Naive thymus-derived CD4-positive, alpha-beta T cell (primary cell): Measurements from ENCODE around the gene BICD1. TPM values are rescaled to one million over a fixed set of nuclear protein-coding genes. Genes with fewer than 3 reads are reported as not detected.

ENCODE experiments used
- ATAC-seq: fragments of 150-1000 bp; cut with Tn5 transposase; 2 replicates; pipeline ENCODE4 v1.10.0; 2021; ENCODE audit warnings: mild to moderate bottlenecking, moderate library complexity
- CTCF ChIA-PET: fragments of 350-600 bp; sonication (Branson Sonifier 250); formaldehyde crosslinking; loops from one replicate; lab custom pipeline; 2021; ENCODE audit warnings: antibody characterized with exemption; lab: Charles Lee
- POLR2A ChIA-PET: fragments of 350-600 bp; sonication (Branson Sonifier 250); formaldehyde crosslinking; loops from one replicate; lab custom pipeline; 2021; ENCODE audit warnings: antibody characterized with exemption, inconsistent platforms; lab: Charles Lee
- DNase-seq, 9 donors: peaks; one replicate each; pipeline versions ENCODE4 v3.0.0 to v3.0.0-alpha.2; 2020 to 2022; ENCODE audit warnings: mixed read lengths in 1 of 9
- H3K27ac ChIP-seq: one replicate; pipeline ENCODE4 v1.7.0; 2013; ENCODE audit warnings: mild to moderate bottlenecking, low read depth, low read length, moderate library complexity
- H3K27me3 ChIP-seq, 2 donors: one replicate each; pipeline ENCODE4 v1.7.0; 2013; ENCODE audit warnings: low read length in 2 of 2, mild to moderate bottlenecking in 2 of 2, moderate library complexity in 2 of 2; ENCODE audit not compliant: control insufficient read depth in 2 of 2, insufficient read depth in 2 of 2
- H3K36me3 ChIP-seq, 3 experiments: 1 replicate in 2 of 3; 2 replicates in 1 of 3; pipeline ENCODE4 v1.7.0; 2013; ENCODE audit warnings: low read length in 3 of 3, mild to moderate bottlenecking in 3 of 3, moderate library complexity in 1 of 3; ENCODE audit not compliant: insufficient read depth in 3 of 3, control insufficient read depth in 2 of 3
- H3K4me1 ChIP-seq, 2 donors: one replicate each; pipeline ENCODE4 v1.7.0; 2013; ENCODE audit warnings: low read length in 2 of 2, mild to moderate bottlenecking in 2 of 2, moderate library complexity in 1 of 2; ENCODE audit not compliant: control insufficient read depth in 2 of 2, insufficient read depth in 2 of 2
- H3K4me3 ChIP-seq: 2 replicates; pipeline ENCODE4 v1.7.0; 2013; ENCODE audit warnings: mild to moderate bottlenecking, low read length
- H3K9me3 ChIP-seq, 3 experiments: 1 replicate in 2 of 3; 2 replicates in 1 of 3; pipeline ENCODE4 v1.7.0; 2013; ENCODE audit warnings: low read length in 3 of 3; ENCODE audit not compliant: control insufficient read depth in 2 of 3
- H3K27ac Mint-ChIP-seq, 9 donors: one replicate each; pipeline ENCODE4 v1.8.0; 2020 to 2022; ENCODE audit warnings: mixed read lengths in 9 of 9, mild to moderate bottlenecking in 8 of 9, moderate library complexity in 5 of 9, inconsistent platforms in 2 of 9
- H3K27me3 Mint-ChIP-seq, 5 donors: one replicate each; pipeline ENCODE4 v1.8.0; 2021 to 2022; ENCODE audit warnings: mixed read lengths in 5 of 5, mild to moderate bottlenecking in 1 of 5
- H3K36me3 Mint-ChIP-seq, 5 donors: one replicate each; pipeline ENCODE4 v1.8.0; 2020 to 2022; ENCODE audit warnings: mixed read lengths in 5 of 5, mild to moderate bottlenecking in 3 of 5, inconsistent platforms in 1 of 5
- H3K4me1 Mint-ChIP-seq, 7 donors: one replicate each; pipeline ENCODE4 v1.8.0; 2020 to 2022; ENCODE audit warnings: mixed read lengths in 7 of 7, mild to moderate bottlenecking in 3 of 7, inconsistent platforms in 1 of 7
- H3K4me3 Mint-ChIP-seq, 10 donors: one replicate each; pipeline ENCODE4 v1.8.0; 2020 to 2022; ENCODE audit warnings: mild to moderate bottlenecking in 10 of 10, mixed read lengths in 10 of 10, moderate library complexity in 6 of 10, inconsistent platforms in 2 of 10
- H3K9me3 Mint-ChIP-seq, 11 donors: one replicate each; pipeline ENCODE4 v1.8.0; 2020 to 2022; ENCODE audit warnings: mixed read lengths in 11 of 11, mild to moderate bottlenecking in 4 of 11, inconsistent platforms in 1 of 11, moderate library complexity in 1 of 11
- intact Hi-C, 2 donors: fragments of 100-400 bp; cut with micrococcal nuclease; formaldehyde crosslinking; loops; one replicate each; pipeline ENCODE4 v1.15.1; 2023
- polyA plus RNA-seq, 2 donors: library from polyadenylated mRNA; unstranded; fragments of 300-500 nt; fragmentation: Illumina TruSeq; gene quantifications; one replicate each; pipeline ENCODE4 v1.2.3, GENCODE V29; 2021
- total RNA-seq, 6 experiments: library from RNA in 5 of 6; stranded (reverse) in 5 of 6; gene quantifications; 1 replicate in 5 of 6; 2 replicates in 1 of 6; pipeline ENCODE4 v1.2.3 and lab custom pipeline; 2021 to 2026

The BICD1 gene
- total and polyA plus RNA-seq, 7 experiments from 2014 or later, result 6.3 to 25.1 (median 17.4) TPM

DNA sequence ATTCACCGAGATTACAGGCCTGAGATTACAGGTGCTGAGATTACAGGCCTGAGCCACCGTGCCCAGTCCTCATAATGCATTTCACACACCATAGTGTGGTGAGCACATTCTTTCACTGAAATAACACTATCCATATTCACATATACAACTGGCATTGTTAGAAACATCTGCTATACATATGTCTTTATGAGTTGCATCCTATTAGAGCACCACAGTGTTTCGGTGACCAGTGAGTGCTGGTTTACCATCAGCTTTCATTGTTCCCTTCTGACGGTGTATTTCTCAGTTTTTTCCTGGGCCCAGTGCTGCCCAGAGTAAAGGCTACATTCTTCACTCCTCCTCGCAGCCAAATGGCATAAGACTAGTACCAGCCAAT lies 196.5 kb downstream of the BICD1 start:
- H3K27ac ChIP-seq, result no peak overlapping the region
- H3K9me3 ChIP-seq, result no peaks in the 10 kb centered on the region
- no peak for ATAC-seq
- no peak overlapping the region for H3K4me3 ChIP-seq
- H3K27me3 ChIP-seq, result no peaks in the 10 kb centered on the region
- intact Hi-C loops, result loop anchor here in 1 of 2 donors (10.0 kb wide), 1 partner anchor 338 kb away; no protein-coding TSS in a partner anchor
- Mint-ChIP-seq H3K4me3 (no peak overlapping the region), H3K27me3 (no peaks in the 10 kb centered on the region), H3K4me1 (peaks cover 0 to 19% (median 0%) of the 10 kb centered on the region in 7 donors), H3K36me3 (peaks cover 0 to 13% (median 0%) of the 10 kb centered on the region in 5 donors), H3K27ac (peak overlapping the region in 2 of 9 donors; percentile 14 to 31), H3K9me3 (no peaks in the 10 kb centered on the region)
- CTCF ChIA-PET, result interaction anchor here (0.7 kb wide), 1 partner anchor 240 kb away, joined by 3 read pairs; no protein-coding TSS in a partner anchor
- POLR2A ChIA-PET, result no interaction called here
- H3K36me3 ChIP-seq, result no peaks in the 10 kb centered on the region
- DNase-seq, result no peak
- no peaks in the 10 kb centered on the region for H3K4me1 ChIP-seq

DNA sequence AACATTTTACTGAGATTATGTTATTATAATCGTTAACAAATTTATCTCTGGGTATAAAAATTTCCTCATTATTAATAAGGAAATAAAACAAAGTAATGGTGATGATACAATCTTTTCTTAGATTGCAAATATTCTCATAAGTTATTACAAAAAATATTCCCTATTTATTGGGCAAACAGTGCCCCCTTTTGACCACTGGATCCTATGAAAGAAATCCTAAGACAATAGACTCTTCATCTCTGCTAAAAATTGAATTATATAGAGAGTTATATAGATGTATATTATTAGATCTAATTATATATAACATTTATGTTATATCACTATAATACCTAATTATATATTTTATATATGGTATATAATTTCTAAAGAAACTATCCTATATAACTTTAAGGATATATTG lies 198.5 kb downstream of the BICD1 start:
- no peaks in the 10 kb centered on the region for H3K27me3 Mint-ChIP-seq

DNA sequence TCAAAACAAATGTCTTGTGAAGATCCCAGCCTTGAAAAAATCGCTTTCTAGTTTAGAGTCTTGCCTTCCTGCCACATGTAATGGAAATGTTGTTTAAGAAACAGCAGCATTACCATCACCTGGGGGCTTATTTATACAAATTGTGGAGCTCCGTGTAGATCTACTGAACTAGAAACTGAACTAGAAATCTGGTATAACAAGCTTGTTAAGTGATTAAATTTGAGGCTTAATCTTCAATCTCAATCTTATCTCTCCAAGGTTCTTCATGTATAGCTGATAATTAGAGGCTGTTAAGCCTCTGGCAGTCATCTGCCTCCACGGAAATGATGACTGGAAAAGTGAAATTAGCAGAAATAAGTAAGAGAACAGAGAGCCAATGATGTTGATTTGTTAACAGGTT lies 200.7 kb downstream of the BICD1 start:
- Mint-ChIP-seq H3K36me3 (peaks cover 0 to 10% (median 0%) of the 10 kb centered on the region in 5 donors), H3K9me3 (no peaks in the 10 kb centered on the region), H3K27me3 (no peaks in the 10 kb centered on the region), H3K4me3 (no peak overlapping the region), H3K4me1 (peaks cover 0 to 12% (median 9%) of the 10 kb centered on the region in 7 donors), H3K27ac (no peak overlapping the region)
- ATAC-seq (no peak), DNase-seq (no peak)
- intact Hi-C loops, result loop anchor here in 1 of 2 donors (10.0 kb wide), 1 partner anchor 343 kb away; no protein-coding TSS in a partner anchor
- POLR2A ChIA-PET, result no interaction called here
- no peak overlapping the region for H3K4me3 ChIP-seq
- CTCF ChIA-PET, result interaction anchor here (0.6 to 8.8 kb wide), 4 partner anchors 17 to 654 kb away, joined by 3 to 105 read pairs (median 8); no protein-coding TSS in a partner anchor
- no peaks in the 10 kb centered on the region for H3K4me1 ChIP-seq
- no peaks in the 10 kb centered on the region for H3K36me3 ChIP-seq
- no peaks in the 10 kb centered on the region for H3K27me3 ChIP-seq
- no peak overlapping the region for H3K27ac ChIP-seq
- H3K9me3 ChIP-seq, result no peaks in the 10 kb centered on the region

More for the DNA sequence above, 198.5 kb downstream of the BICD1 start:
- ChIA-PET POLR2A (no interaction called here), CTCF (interaction anchor here (1.1 to 8.8 kb wide), 4 partner anchors 244 to 903 kb away, joined by 3 to 105 read pairs (median 8); no protein-coding TSS in a partner anchor)
- H3K36me3 Mint-ChIP-seq, result peaks cover 0 to 10% (median 0%) of the 10 kb centered on the region in 5 donors
- no peak overlapping the region for H3K27ac ChIP-seq
- H3K4me3 ChIP-seq, result no peak overlapping the region
- H3K27ac Mint-ChIP-seq, result peak overlapping the region in 1 of 9 donors; percentile 42
- H3K4me3 Mint-ChIP-seq, result no peak overlapping the region
- H3K36me3 ChIP-seq, result no peaks in the 10 kb centered on the region
- intact Hi-C loops, result loop anchor here (1.0 to 10.0 kb wide), 8 partner anchors 44 to 902 kb away; partner anchors contain the start of gene RESF1 (in 1 of the 2)
- DNase-seq (peak in 5 of 9 donors; percentile 18 to 44 (median 22)), ATAC-seq (no peak)
- no peaks in the 10 kb centered on the region for H3K9me3 ChIP-seq
- no peaks in the 10 kb centered on the region for H3K4me1 ChIP-seq
- H3K9me3 Mint-ChIP-seq, result no peaks in the 10 kb centered on the region
- H3K27me3 ChIP-seq, result no peaks in the 10 kb centered on the region
- peaks cover 0 to 11% (median 0%) of the 10 kb centered on the region in 7 donors for H3K4me1 Mint-ChIP-seq

DNA sequence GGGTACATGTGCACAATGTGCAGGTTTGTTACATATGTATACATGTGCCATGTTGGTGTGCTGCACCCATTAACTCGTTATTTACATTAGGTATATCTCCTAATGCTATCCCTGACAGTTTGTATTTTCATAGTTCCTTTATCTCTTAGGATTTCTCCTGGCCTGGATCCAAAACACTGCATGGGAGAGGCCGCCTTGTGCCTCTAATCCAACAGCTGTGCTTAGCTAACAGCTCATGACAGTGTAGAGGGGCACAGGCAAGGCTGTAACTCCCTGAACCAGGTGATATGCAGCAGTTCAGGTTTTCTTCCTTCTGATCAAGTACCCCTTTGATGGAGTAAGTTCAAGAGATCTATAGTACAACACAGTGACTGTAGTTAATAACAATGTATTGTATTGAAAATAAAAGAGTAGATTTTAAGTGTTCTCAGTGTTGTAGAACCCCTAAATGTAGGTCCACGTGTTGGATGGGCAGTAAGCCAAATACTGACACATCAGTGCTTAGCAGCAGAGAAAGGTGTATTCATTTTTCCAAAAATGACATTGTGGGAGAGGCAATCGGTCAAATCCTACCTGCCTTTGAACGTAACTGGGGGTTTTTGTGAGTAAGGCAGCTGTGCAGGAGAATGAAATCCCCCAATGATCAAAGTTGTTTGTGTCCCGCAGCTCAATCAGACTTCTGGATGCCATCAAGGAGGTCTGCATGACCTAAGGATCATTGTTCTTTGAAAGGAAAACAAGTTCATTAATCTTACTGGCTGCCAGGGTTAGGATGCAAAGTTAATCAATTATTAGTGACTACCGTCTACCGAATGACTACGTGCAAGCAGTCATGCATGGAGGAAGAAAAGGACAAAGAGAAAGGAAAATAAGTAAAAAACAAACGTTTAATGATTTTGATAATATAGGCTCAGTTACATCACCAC lies 203.4 kb downstream of the BICD1 start:
- no peaks in the 10 kb centered on the region for H3K36me3 ChIP-seq
- ATAC-seq (no peak), DNase-seq (no peak)
- H3K27me3 Mint-ChIP-seq, result no peaks in the 10 kb centered on the region
- no peaks in the 10 kb centered on the region for H3K4me1 ChIP-seq
- H3K27ac ChIP-seq, result no peak overlapping the region
- H3K9me3 ChIP-seq, result no peaks in the 10 kb centered on the region
- no peak overlapping the region for H3K4me3 Mint-ChIP-seq
- H3K36me3 Mint-ChIP-seq, result peaks cover 0 to 10% (median 0%) of the 10 kb centered on the region in 5 donors
- POLR2A ChIA-PET, result interaction anchor here (2.2 kb wide), 1 partner anchor 657 kb away, joined by 10 read pairs; no protein-coding TSS in a partner anchor
- CTCF ChIA-PET, result interaction anchor here (0.5 to 8.8 kb wide), 3 partner anchors 177 to 905 kb away, joined by 4 to 105 read pairs (median 9); no protein-coding TSS in a partner anchor
- intact Hi-C loops, result loop anchor here in 1 of 2 donors (5.0 to 10.0 kb wide), 2 partner anchors 345 to 908 kb away; no protein-coding TSS in a partner anchor
- H3K4me3 ChIP-seq, result no peak overlapping the region
- peak overlapping the region in 2 of 9 donors; percentile 5 to 13 for H3K27ac Mint-ChIP-seq
- no peaks in the 10 kb centered on the region for H3K9me3 Mint-ChIP-seq
- peaks cover 0 to 12% (median 9%) of the 10 kb centered on the region in 7 donors for H3K4me1 Mint-ChIP-seq
- no peaks in the 10 kb centered on the region for H3K27me3 ChIP-seq

DNA sequence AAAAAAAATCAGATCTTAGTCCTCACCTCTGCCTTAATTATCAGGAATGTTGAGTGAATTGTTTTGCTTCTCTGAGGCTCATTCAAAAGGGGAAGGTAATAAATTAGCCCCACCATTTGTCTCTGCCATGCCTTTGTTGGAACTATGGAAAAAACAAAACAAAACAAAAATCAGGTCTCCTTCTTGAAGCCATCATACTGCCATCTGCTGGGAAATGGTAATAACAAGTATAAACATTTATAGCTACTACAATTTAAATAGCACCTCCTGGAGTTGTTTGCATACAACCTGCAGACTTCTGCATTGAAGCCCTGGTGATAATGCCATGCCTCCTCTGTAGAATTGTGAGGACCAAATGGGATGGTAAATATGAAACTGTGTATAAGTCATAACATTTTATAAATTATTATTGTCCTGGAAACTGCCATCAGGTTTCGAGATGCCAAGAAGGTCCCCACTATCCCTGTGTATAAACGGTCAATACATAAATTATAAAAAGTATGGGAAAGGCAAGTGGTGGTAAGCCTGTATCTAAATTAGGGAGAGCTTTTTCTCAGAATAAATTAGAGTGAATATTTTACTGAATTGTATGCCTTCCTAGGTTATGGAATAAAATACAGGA lies 205.5 kb downstream of the BICD1 start:
- Histone ChIP-seq H3K27ac (no peak overlapping the region), H3K27me3 (no peaks in the 10 kb centered on the region), H3K4me3 (no peak overlapping the region), H3K4me1 (no peaks in the 10 kb centered on the region), H3K9me3 (no peaks in the 10 kb centered on the region), H3K36me3 (no peaks in the 10 kb centered on the region)
- POLR2A ChIA-PET, result interaction anchor here (0.7 to 2.2 kb wide), 2 partner anchors 39 to 659 kb away, joined by 4 to 10 read pairs; no protein-coding TSS in a partner anchor
- Mint-ChIP-seq H3K27me3 (no peaks in the 10 kb centered on the region), H3K36me3 (peaks cover 0 to 7% (median 0%) of the 10 kb centered on the region in 5 donors), H3K27ac (peak overlapping the region in 7 of 9 donors; percentile 22 to 92 (median 44)), H3K4me1 (peaks cover 0 to 12% (median 9%) of the 10 kb centered on the region in 7 donors), H3K9me3 (peaks cover 0 to 2% (median 0%) of the 10 kb centered on the region in 11 donors), H3K4me3 (peak overlapping the region in 3 of 10 donors; percentile 54 to 61 (median 54))
- ATAC-seq, result peak; percentile 69
- intact Hi-C loops, result loop anchor here (1.0 to 5.0 kb wide), 6 partner anchors 51 to 910 kb away; no protein-coding TSS in a partner anchor
- DNase-seq, result peak in 7 of 9 donors; percentile 22 to 63 (median 39)
- CTCF ChIA-PET, result interaction anchor here (0.6 to 8.8 kb wide), 18 partner anchors 10 to 910 kb away, joined by 3 to 105 read pairs (median 4); partner anchors contain the start of gene BICD1

DNA sequence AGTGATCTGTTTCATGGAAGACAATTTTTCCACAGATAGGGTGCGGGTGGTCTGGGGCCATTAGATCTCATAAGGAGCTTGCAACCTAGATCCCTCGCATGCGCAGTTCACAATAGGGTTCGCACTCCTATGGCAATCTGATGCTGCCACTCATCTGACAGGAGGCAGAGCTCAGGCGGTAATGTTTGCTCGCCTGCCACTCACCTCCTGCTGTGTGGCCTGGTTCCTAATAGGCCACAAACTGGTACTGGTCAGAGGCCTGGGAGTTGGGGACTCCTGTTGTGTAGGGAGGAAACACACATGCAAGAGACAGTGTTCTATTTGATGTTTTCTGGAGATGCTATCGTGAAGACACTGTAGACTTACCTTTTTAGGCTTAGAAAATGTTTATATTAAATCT lies 215.7 kb downstream of the BICD1 start:
- H3K4me1 Mint-ChIP-seq, result no peaks in the 10 kb centered on the region
- ATAC-seq, result no peak
- no peak for DNase-seq
- ChIA-PET POLR2A (no interaction called here), CTCF (interaction anchor here (0.6 kb wide), 1 partner anchor 10 kb away, joined by 4 read pairs; no protein-coding TSS in a partner anchor)
- H3K27ac Mint-ChIP-seq, result no peak overlapping the region
- no peak overlapping the region for H3K4me3 Mint-ChIP-seq
- Histone ChIP-seq H3K27ac (no peak overlapping the region), H3K36me3 (no peaks in the 10 kb centered on the region), H3K27me3 (no peaks in the 10 kb centered on the region), H3K9me3 (no peaks in the 10 kb centered on the region), H3K4me3 (no peak overlapping the region), H3K4me1 (no peaks in the 10 kb centered on the region)
- no peaks in the 10 kb centered on the region for H3K27me3 Mint-ChIP-seq
- intact Hi-C loops, result no loop called here
- H3K9me3 Mint-ChIP-seq, result no peaks in the 10 kb centered on the region
- H3K36me3 Mint-ChIP-seq, result peaks cover 0 to 7% (median 3%) of the 10 kb centered on the region in 5 donors
